ENCODE results near the gene MAML2.
A peak's percentile ranks its signal among the peaks of the same experiment; 100 is the strongest.

MAML2 gene

GRCh38 chr11:96338910-96339705 is 3.9 kb downstream of the MAML2 start:
- DNase-seq: peak in 1 of 4 experiments; percentile 1

- DNase-seq: peak in 1 of 4 experiments; percentile 2
These were observed 5.2 kb downstream of the MAML2 start for GRCh38 chr11:96337541-96338431.

GRCh38 chr11:96335388-96335787 is 7.6 kb downstream of the MAML2 start:
- no peak for DNase-seq

- DNase-seq: no peak
These were observed 8.8 kb downstream of the MAML2 start for GRCh38 chr11:96334219-96334618.

GRCh38 chr11:96333191-96333719 is 9.7 kb downstream of the MAML2 start:
- no peak for DNase-seq

- no peak for DNase-seq
These were observed 10.7 kb downstream of the MAML2 start for GRCh38 chr11:96332126-96332771.

- no peak for DNase-seq
These were observed 11.3 kb downstream of the MAML2 start for GRCh38 chr11:96331699-96332116.

- no peak for DNase-seq
These were observed 12.5 kb downstream of the MAML2 start for GRCh38 chr11:96330511-96330859.

- DNase-seq: no peak
These were observed 13.0 kb downstream of the MAML2 start for GRCh38 chr11:96329855-96330510.

- no peak for DNase-seq
These were observed 13.6 kb downstream of the MAML2 start for GRCh38 chr11:96329419-96329818.

GRCh38 chr11:96328395-96329010 is 14.5 kb downstream of the MAML2 start:
- DNase-seq: no peak

- DNase-seq: no peak
These were observed 16.0 kb downstream of the MAML2 start for GRCh38 chr11:96326959-96327358.

- DNase-seq: no peak
These were observed 18.1 kb downstream of the MAML2 start for GRCh38 chr11:96324912-96325311.

- DNase-seq: no peak
These were observed 19.4 kb downstream of the MAML2 start for GRCh38 chr11:96323642-96323985.

GRCh38 chr11:96322775-96323641 is 20.0 kb downstream of the MAML2 start:
- no peak for DNase-seq

- DNase-seq: no peak
These were observed 21.9 kb downstream of the MAML2 start for GRCh38 chr11:96321091-96321490.

GRCh38 chr11:96319898-96320656 is 22.9 kb downstream of the MAML2 start:
- DNase-seq: no peak

- no peak for DNase-seq
These were observed 24.1 kb downstream of the MAML2 start for GRCh38 chr11:96318850-96319249.

- no peak for DNase-seq
These were observed 24.6 kb downstream of the MAML2 start for GRCh38 chr11:96318399-96318798.

GRCh38 chr11:96317985-96318384 is 25.0 kb downstream of the MAML2 start:
- no peak for DNase-seq

GRCh38 chr11:96317571-96317970 is 25.4 kb downstream of the MAML2 start:
- no peak for DNase-seq
